Endothelial cell of umbilical vein (primary cell): ENCODE data around the gene TMEM128.

Source experiments
- EZH2 ChIP-seq: IDR thresholded peaks from 2 replicates; pipeline ENCODE4 v1.6.1; 2012; ENCODE audit warnings: borderline replicate concordance, low read depth, mild to moderate bottlenecking, moderate library complexity, low read length, inconsistent platforms; ENCODE audit not compliant: severe bottlenecking
- TF ChIP-seq, protein P1 (sequence below), 2 donors: IDR thresholded peaks; 1 replicate in 1 of 2; 2 replicates in 1 of 2; pipeline ENCODE4 v1.5.1; 2011; ENCODE audit warnings: low read length in 2 of 2, mild to moderate bottlenecking in 2 of 2, moderate library complexity in 2 of 2, control low read depth in 1 of 2, inconsistent platforms in 1 of 2, low read depth in 1 of 2; ENCODE audit not compliant: insufficient read depth in 1 of 2; ENCODE audit errors: extremely low read depth in 1 of 2

DNA sequence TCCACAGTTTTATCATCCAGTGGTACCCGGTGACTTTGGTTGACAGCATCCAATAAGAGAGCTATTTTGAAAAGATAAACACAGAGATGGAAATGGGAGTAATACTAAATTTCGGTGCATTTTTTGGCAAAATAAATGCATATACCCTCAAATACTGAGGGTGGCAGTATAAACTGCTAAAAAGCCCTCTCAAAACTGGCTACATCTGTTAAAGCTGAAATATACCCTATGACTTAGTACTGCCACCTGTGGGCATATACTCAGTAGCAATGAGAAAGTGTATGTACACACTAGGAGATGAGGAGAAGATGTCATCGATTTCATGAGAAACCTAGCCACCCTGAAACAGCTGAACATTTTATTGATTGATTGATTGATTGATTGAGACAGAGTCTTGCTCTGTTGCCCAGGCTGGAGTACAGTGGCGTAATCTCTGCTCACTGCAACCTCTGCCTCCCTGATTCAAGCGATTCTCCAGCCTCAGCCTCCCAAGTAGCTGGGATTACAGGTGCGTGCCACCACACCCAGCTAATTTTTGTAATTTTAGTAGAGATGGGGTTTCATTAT is 12.2 kb upstream of the TMEM128 start:
- TF ChIP-seq, protein P1, sequence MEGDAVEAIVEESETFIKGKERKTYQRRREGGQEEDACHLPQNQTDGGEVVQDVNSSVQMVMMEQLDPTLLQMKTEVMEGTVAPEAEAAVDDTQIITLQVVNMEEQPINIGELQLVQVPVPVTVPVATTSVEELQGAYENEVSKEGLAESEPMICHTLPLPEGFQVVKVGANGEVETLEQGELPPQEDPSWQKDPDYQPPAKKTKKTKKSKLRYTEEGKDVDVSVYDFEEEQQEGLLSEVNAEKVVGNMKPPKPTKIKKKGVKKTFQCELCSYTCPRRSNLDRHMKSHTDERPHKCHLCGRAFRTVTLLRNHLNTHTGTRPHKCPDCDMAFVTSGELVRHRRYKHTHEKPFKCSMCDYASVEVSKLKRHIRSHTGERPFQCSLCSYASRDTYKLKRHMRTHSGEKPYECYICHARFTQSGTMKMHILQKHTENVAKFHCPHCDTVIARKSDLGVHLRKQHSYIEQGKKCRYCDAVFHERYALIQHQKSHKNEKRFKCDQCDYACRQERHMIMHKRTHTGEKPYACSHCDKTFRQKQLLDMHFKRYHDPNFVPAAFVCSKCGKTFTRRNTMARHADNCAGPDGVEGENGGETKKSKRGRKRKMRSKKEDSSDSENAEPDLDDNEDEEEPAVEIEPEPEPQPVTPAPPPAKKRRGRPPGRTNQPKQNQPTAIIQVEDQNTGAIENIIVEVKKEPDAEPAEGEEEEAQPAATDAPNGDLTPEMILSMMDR (IDR thresholded peaks at IDR 0.05; ENCODE audit: extremely low read depth in 1 of 2, insufficient read depth in 1 of 2, low read depth in 1 of 2, low read length in 2 of 2), result peak; percentile 38 to 44
- TF ChIP-seq EZH2, result no peak
